Thymus (tissue), 11 donors: Measurements from ENCODE around the gene COL28A1. TPM values are rescaled to one million over a fixed set of nuclear protein-coding genes. Genes with fewer than 3 reads are reported as not detected.

ENCODE experiments used
- DNase-seq, 9 donors: peaks; one replicate each; pipeline ENCODE4 v3.0.0-alpha.2; 2013; ENCODE audit warnings: low spot score in 9 of 9, low read depth in 6 of 9, missing footprints in 1 of 9
- H3K27ac ChIP-seq, 2 donors: one replicate each; pipeline ENCODE4 v1.5.1; 2013; ENCODE audit warnings: control low read depth in 1 of 2, low read depth in 1 of 2, low read length in 1 of 2, mild to moderate bottlenecking in 1 of 2, moderate library complexity in 1 of 2
- H3K27me3 ChIP-seq, 2 donors: one replicate each; pipeline ENCODE4 v1.5.1; 2013; ENCODE audit warnings: low read length in 1 of 2; ENCODE audit not compliant: control insufficient read depth in 2 of 2, insufficient read depth in 1 of 2
- H3K36me3 ChIP-seq, 2 donors: one replicate each; pipeline ENCODE4 v1.5.1; 2013; ENCODE audit warnings: low read length in 1 of 2, mild to moderate bottlenecking in 1 of 2, moderate library complexity in 1 of 2; ENCODE audit not compliant: control insufficient read depth in 2 of 2, insufficient read depth in 2 of 2
- H3K4me1 ChIP-seq, 2 donors: one replicate each; pipeline ENCODE4 v1.5.1; 2013; ENCODE audit warnings: low read length in 2 of 2; ENCODE audit not compliant: control insufficient read depth in 2 of 2, insufficient read depth in 2 of 2
- H3K4me3 ChIP-seq, 2 donors: one replicate each; pipeline ENCODE4 v1.5.1; 2013; ENCODE audit warnings: low read length in 2 of 2, control low read depth in 1 of 2, mild to moderate bottlenecking in 1 of 2
- H3K9me3 ChIP-seq, 2 donors: one replicate each; pipeline ENCODE4 v1.5.1; 2013; ENCODE audit warnings: low read length in 1 of 2, mild to moderate bottlenecking in 1 of 2; ENCODE audit not compliant: control insufficient read depth in 2 of 2, insufficient read depth in 1 of 2
- WGBS: extraction: QIAGEN DNeasy Blood & Tissue Kit; methylation state at CpG from one replicate; pipeline ENCODE4 v1.1.7; 2013; 5-methylcytosine and 5-hydroxymethylcytosine counted together
- polyA plus RNA-seq: library from polyadenylated mRNA; stranded (reverse); fragments of 200-250 nt; gene quantifications from one replicate; pipeline ENCODE4 v1.2.3, GENCODE V29; 2013
- total RNA-seq: library from RNA; stranded (reverse); fragments of 120-200 nt; gene quantifications from one replicate; pipeline ENCODE4 v1.2.4, GENCODE V29; 2013
- donor health status: healthy.

COL28A1 gene
- total and polyA plus RNA-seq, 2 donors = 0.24 to 0.71 TPM

- H3K9me3 ChIP-seq = no peaks in the 10 kb centered on the region
- peaks cover 0 to 2% of the 10 kb centered on the region in 2 donors for H3K4me1 ChIP-seq
- 94% methylated on average over 1 of the region's 1 CpG for WGBS
- H3K36me3 ChIP-seq = no peaks in the 10 kb centered on the region
- no peak for DNase-seq
- H3K4me3 ChIP-seq = no peak overlapping the region
- no peaks in the 10 kb centered on the region for H3K27me3 ChIP-seq
- H3K27ac ChIP-seq = no peak overlapping the region
Measured at GRCh38 chr7:7318601-7319000, 217.1 kb downstream of the COL28A1 start.

- Histone ChIP-seq H3K4me1 (peaks cover 0 to 2% of the 10 kb centered on the region in 2 donors), H3K36me3 (no peaks in the 10 kb centered on the region), H3K9me3 (no peaks in the 10 kb centered on the region), H3K27me3 (no peaks in the 10 kb centered on the region), H3K4me3 (no peak overlapping the region), H3K27ac (no peak overlapping the region)
- DNase-seq = no peak
- WGBS = 95% methylated on average over 4 of the region's 4 CpGs
Measured at GRCh38 chr7:7317850-7318249, 217.8 kb downstream of the COL28A1 start.

GRCh38 chr7:7315851-7316250 is 219.8 kb downstream of the COL28A1 start:
- Histone ChIP-seq H3K4me1 (no peaks in the 10 kb centered on the region), H3K27me3 (no peaks in the 10 kb centered on the region), H3K27ac (no peak overlapping the region), H3K9me3 (no peaks in the 10 kb centered on the region), H3K36me3 (no peaks in the 10 kb centered on the region), H3K4me3 (no peak overlapping the region)
- 97% methylated on average over 3 of the region's 3 CpGs for WGBS
- DNase-seq = no peak

- no peak for DNase-seq
- WGBS = 94% methylated on average over 2 of the region's 2 CpGs
- H3K27ac ChIP-seq = no peak overlapping the region
Measured at GRCh38 chr7:7312323-7312722, 223.3 kb downstream of the COL28A1 start.

GRCh38 chr7:7311001-7311400 is 224.7 kb downstream of the COL28A1 start:
- no peaks in the 10 kb centered on the region for H3K4me1 ChIP-seq
- H3K27ac ChIP-seq = no peak overlapping the region
- no peaks in the 10 kb centered on the region for H3K9me3 ChIP-seq
- 96% methylated on average over 2 of the region's 2 CpGs for WGBS
- H3K36me3 ChIP-seq = no peaks in the 10 kb centered on the region
- DNase-seq = no peak
- no peak overlapping the region for H3K4me3 ChIP-seq
- H3K27me3 ChIP-seq = no peaks in the 10 kb centered on the region

More at GRCh38 chr7:7312323-7312722, 223.3 kb downstream of the COL28A1 start:
- Histone ChIP-seq H3K9me3 (no peaks in the 10 kb centered on the region), H3K36me3 (no peaks in the 10 kb centered on the region), H3K4me3 (no peak overlapping the region), H3K27me3 (no peaks in the 10 kb centered on the region), H3K4me1 (no peaks in the 10 kb centered on the region)

DNA sequence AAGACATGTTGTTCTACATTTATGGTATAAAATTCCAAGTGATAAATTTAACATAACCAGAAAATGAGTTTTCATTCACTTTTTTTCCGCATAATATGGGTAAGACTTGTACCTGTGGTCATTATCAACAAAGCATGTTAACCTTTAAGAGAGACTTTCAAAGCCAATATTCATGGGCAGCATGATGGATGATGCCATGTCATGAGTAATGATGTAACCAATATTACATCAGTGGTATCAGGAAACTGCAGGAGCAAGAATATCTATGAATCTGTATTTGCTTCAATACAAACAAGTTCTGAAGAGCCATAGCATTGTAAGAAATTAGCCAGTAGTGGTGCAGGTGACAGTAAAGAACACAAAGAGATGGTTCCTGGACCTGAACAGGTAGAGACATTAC is 226.5 kb downstream of the COL28A1 start:
- no peaks in the 10 kb centered on the region for H3K27me3 ChIP-seq
- H3K4me1 ChIP-seq = no peaks in the 10 kb centered on the region
- H3K9me3 ChIP-seq = no peaks in the 10 kb centered on the region
- H3K4me3 ChIP-seq = no peak overlapping the region
- WGBS = 99% methylated on average over 1 of the region's 1 CpG
- no peak for DNase-seq
- no peak overlapping the region for H3K27ac ChIP-seq
- H3K36me3 ChIP-seq = no peaks in the 10 kb centered on the region

Other genes starting within 250 kb of the COL28A1 start
- 32.9 TPM for gene MIOS, start 31.0 kb upstream of the COL28A1 start, total RNA-seq
- 26.7 TPM for gene MIOS, start 31.0 kb upstream of the COL28A1 start, polyA plus RNA-seq
- 21.9 TPM for gene UMAD1, start 104.9 kb upstream of the COL28A1 start, total RNA-seq
- gene UMAD1, start 104.9 kb upstream of the COL28A1 start, polyA plus RNA-seq = 15.7 TPM
- gene RPA3, start 182.7 kb upstream of the COL28A1 start, total RNA-seq = 117 TPM
- 42.7 TPM for gene RPA3, start 182.7 kb upstream of the COL28A1 start, polyA plus RNA-seq